NCI-H82 treated with DMSO at 0.1 percent for 48 hours (cell line): ENCODE data around the gene ANKRD29.

Experiments used
- DNase-seq: peaks from one replicate; lab custom pipeline; 2025; ENCODE audit not compliant: unreplicated experiment; lab: John Stamatoyannopoulos, UW

The ANKRD29 gene

GRCh38 chr18:23684515-23685197 is 21.9 kb upstream of the ANKRD29 start:
- DNase-seq, result no peak

GRCh38 chr18:23683671-23684070 is 21.0 kb upstream of the ANKRD29 start:
- no peak for DNase-seq

GRCh38 chr18:23683155-23683554 is 20.4 kb upstream of the ANKRD29 start:
- DNase-seq, result no peak

GRCh38 chr18:23682472-23682871 is 19.8 kb upstream of the ANKRD29 start:
- DNase-seq, result no peak

- no peak for DNase-seq
These were observed 19.3 kb upstream of the ANKRD29 start for GRCh38 chr18:23682045-23682444.

GRCh38 chr18:23675896-23676295 is 13.2 kb upstream of the ANKRD29 start:
- no peak for DNase-seq

- no peak for DNase-seq
These were observed 12.5 kb upstream of the ANKRD29 start for GRCh38 chr18:23675236-23675635.

GRCh38 chr18:23673725-23674124 is 11.0 kb upstream of the ANKRD29 start:
- no peak for DNase-seq

- DNase-seq, result no peak
These were observed 8.9 kb upstream of the ANKRD29 start for GRCh38 chr18:23671564-23671963.

GRCh38 chr18:23669804-23670405 is 7.2 kb upstream of the ANKRD29 start:
- DNase-seq, result no peak

- DNase-seq, result no peak
These were observed 6.6 kb upstream of the ANKRD29 start for GRCh38 chr18:23669202-23669766.

- no peak for DNase-seq
These were observed 6.0 kb upstream of the ANKRD29 start for GRCh38 chr18:23668731-23669130.

GRCh38 chr18:23667114-23667513 is 4.4 kb upstream of the ANKRD29 start:
- DNase-seq, result no peak

- DNase-seq, result no peak
These were observed 2.0 kb upstream of the ANKRD29 start for GRCh38 chr18:23664674-23665073.

- DNase-seq, result no peak
These were observed 889 bp downstream of the ANKRD29 start for GRCh38 chr18:23661735-23662308.

- DNase-seq, result no peak
These were observed 4.4 kb downstream of the ANKRD29 start for GRCh38 chr18:23658285-23658684.

- DNase-seq, result no peak
These were observed 10.5 kb downstream of the ANKRD29 start for GRCh38 chr18:23652232-23652631.

- DNase-seq, result no peak
These were observed 11.5 kb downstream of the ANKRD29 start for GRCh38 chr18:23650968-23651927.

GRCh38 chr18:23648940-23649607 is 13.6 kb downstream of the ANKRD29 start:
- DNase-seq, result no peak

GRCh38 chr18:23648456-23648855 is 14.3 kb downstream of the ANKRD29 start:
- no peak for DNase-seq

- no peak for DNase-seq
These were observed 16.4 kb downstream of the ANKRD29 start for GRCh38 chr18:23646282-23646681.
